HG03066 (cell line): ENCODE measurements around the gene ECE2.

Experiments used
- ATAC-seq: cut with Tn5 transposase; IDR thresholded peaks from one replicate; pipeline ENCODE4 v1.9.1; 2021; ENCODE audit warnings: low read depth; ENCODE audit not compliant: unreplicated experiment

Gene ECE2

DNA sequence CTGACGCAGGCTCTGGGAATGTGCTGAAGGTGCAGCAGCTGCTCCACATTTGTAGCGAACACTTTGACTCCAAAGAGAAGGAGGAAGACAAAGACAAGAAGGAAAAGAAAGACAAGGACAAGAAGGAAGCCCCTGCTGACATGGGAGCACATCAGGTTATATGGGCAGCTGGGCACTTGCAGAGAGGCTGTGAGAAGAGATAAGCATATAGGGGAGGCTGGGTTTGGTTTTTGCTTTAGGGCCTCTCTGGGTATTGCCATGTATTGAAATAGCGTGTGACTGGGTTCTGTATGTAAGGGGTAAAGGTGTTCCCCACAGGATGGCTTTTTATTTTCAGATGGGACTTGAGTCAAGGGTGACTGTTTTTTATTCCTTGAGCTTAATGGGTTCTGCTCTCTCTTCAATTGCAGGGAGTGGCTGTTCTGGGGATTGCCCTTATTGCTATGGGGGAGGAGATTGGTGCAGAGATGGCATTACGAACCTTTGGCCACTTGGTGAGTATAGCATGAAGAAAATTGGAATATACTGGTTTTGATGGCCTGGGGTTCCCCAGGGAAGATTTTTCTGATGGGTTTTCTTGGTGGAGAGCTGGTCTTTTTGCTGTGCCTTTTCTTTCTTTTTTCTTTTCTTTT is 30.6 kb downstream of the ECE2 start:
- ATAC-seq = no peak

DNA sequence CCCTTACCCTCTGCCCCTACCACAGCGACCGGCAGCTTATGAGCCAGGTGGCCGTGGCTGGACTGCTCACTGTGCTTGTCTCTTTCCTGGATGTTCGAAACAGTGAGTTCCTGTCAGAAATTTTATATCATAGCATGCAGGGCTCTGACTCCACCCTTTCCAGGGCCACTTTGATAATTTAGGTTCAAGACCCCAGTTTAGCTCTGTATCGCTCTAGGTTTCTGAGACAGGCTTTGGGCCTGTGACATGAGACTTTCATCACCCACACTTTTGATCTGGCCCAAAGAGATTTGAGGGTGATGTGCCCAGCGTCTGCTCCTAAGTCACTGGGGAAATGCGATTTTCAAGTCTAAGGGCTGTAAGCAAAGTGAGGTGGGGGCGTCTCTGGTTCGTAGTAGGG is 32.1 kb downstream of the ECE2 start:
- ATAC-seq = no peak

DNA sequence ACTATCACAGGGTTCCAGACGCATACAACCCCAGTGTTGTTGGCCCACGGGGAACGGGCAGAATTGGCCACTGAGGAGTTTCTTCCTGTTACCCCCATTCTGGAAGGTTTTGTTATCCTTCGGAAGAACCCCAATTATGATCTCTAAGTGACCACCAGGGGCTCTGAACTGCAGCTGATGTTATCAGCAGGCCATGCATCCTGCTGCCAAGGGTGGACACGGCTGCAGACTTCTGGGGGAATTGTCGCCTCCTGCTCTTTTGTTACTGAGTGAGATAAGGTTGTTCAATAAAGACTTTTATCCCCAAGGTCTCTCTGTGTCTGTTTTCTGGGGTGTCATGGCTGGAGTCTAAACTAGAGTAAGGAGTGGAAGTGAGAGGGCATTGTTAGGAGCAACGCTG is 32.9 kb downstream of the ECE2 start:
- ATAC-seq = no peak

DNA sequence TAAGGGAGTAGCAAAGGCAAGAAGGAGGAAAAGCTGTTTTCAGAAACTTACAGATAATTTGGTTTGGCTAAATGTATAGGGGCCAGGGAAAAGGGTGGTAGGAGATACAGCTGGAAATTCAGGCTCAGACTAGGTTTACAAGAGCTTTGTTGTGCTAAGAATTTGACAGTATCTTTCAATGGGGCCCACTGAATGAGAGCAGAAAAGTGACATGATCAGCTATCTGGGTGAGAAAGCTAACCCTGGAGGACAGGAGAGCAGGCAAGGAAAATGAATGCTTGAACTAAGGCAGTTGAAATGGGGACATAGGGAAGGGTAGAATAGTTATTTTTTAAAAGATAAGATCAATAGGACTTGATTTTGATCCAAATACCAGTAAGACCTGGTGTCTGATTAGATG is 35.8 kb downstream of the ECE2 start:
- ATAC-seq = no peak

DNA sequence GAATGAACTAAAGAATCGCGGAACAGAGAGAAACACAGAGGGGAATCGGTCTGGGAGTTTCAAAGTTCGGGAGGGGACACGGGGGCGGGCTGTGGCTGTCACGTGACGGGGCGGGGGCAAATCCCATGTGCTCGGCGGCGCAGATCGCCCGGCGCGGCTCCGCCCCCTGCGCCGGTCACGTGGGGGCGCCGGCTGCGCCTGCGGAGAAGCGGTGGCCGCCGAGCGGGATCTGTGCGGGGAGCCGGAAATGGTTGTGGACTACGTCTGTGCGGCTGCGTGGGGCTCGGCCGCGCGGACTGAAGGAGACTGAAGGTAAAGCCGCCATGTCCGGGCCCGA is 38.5 kb downstream of the ECE2 start, which contains the start of gene EIF4G1:
TSS of gene EIF4G1 (plus strand) at position 244 of the 337 bp plus-strand sequence. CDS start 1,191 bp downstream, outside the sequence.
- peak; percentile 86 for ATAC-seq

DNA sequence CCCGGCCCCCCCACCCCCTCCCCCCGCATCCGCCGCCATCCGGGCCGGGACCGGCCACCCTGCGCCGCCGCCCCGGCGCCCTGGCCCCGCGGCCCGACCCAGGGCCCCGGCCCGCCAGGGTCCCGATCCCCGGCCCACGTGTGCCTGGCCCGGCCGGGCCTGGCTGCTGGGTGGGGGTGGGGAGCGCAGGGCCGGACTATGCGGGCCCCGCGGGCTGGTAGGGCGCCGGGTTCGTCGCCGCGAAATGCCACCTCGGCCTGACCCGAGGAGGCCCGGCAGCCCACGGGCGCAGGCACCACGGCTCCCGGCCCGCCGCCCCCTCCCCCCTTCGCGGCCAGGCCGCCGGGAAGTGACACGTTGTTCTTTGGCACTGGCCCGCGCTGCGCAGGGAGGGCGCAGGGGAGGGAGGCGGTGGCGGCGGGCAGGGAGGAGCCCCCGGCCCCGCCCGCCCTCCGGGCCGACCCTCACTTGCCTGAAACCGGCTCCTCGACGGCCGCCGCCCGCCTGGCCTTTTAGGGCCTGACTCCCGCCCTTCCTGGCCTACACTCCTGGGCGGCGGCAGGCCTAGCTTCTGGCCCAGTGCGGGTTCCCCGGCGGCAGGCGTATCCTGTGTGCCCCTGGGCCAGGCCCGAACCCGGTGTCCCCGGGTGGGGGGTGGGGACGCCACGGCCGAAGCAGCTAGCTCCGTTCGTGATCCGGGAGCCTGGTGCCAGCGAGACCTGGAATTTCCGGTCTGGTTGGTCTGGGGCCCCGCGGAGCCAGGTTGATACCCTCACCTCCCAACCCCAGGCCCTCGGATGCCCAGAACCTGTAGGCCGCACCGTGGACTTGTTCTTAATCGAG is 39.1 kb downstream of the ECE2 start:
- peak; percentile 39 for ATAC-seq

DNA sequence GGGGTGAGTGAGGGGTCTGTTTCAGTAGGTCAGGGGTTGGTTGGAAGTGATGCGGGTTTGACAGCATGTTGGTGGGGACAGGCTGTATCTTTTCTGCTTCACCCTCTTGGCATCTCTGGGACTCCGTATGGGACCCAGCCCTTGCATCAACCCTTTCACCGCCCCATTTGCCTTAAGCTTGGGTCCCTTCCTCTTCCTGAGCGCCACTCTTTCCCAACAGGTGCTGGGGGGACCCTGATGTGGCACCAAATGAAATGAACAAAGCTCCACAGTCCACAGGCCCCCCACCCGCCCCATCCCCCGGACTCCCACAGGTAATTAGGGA is 39.7 kb downstream of the ECE2 start:
- no peak for ATAC-seq

DNA sequence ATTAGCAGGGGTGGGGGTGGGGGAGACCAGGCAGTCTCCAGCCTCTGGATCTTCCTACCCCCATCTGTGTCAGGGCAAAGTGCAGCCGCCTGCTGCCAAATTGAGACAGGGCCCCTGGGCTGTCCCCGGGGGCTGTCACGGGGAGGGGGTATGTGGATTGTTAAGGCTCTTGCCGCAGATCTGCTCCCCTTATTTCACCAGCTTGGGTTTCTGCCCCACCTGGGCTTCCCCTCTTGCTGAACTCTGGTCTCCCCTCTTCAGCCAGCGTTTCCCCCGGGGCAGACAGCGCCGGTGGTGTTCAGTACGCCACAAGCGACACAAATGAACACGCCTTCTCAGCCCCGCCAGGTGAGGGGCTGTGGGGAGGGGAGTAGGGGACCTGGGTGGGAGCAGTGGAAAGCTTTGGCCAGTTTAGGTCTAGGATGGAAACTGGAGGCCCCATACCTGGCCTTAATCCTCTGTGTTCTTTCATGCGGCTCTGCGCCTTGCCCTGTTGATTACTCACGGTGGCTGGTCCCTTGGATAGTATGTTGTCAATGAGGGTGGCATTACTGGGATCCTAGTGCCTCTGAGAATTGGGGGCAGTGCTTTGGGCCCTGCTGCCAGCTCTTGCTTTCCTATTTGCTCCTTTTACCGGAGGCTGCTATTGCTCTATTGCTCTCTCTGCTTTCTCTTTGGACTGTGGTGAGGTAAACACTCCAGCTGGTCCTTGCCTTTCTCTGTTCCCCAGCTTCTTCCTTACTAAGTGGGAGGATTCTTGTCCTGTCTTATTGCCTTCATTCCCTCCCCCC is 40.2 kb downstream of the ECE2 start:
- no peak for ATAC-seq

DNA sequence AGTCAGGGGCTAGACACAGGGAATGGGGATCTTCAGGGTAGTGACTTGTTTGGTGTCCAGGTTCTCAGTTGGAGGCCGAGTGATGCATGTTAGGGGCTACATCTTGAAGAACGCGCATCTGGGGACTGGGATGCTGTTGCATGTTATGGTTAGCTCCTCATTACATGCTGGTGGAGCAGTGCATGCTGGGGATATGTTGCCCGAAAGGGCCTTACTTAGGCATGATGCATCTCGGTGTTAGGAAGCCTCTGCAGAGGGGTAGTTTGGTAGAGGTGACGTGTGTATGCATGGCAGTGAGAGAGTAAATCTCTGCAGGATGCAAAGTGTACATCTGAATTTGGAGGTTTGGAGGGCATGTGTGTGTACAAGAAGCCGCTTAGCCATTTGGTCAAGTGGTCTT is 41.0 kb downstream of the ECE2 start:
- ATAC-seq = no peak

DNA sequence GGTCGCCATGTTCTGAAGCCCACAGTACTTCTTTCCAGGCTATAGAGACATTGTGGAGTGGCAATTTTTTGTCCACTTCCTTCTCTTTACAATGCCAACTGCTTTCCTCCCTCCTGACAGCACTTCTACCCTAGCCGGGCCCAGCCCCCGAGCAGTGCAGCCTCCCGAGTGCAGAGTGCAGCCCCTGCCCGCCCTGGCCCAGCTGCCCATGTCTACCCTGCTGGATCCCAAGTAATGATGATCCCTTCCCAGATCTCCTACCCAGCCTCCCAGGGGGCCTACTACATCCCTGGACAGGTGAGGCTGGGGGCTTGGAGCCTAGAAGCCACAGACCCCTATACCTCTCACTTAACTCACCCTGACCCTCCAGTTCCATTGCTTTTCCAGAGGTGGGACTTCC is 41.4 kb downstream of the ECE2 start:
- ATAC-seq = no peak

DNA sequence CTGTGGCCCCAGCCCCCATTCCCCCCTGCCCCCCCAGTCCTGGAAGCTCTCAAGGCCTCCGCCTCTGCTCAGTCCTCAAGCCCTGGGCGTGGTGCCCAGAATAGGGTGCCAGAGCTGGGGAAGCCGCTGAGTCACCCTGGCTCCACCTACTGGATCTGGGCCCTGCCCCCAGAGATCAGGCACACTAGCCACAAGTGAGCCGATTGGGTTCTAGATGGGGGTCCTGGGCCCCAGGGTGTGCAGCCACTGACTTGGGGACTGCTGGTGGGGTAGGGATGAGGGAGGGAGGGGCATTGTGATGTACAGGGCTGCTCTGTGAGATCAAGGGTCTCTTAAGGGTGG is 44.3 kb downstream of the ECE2 start:
- no peak for ATAC-seq

DNA sequence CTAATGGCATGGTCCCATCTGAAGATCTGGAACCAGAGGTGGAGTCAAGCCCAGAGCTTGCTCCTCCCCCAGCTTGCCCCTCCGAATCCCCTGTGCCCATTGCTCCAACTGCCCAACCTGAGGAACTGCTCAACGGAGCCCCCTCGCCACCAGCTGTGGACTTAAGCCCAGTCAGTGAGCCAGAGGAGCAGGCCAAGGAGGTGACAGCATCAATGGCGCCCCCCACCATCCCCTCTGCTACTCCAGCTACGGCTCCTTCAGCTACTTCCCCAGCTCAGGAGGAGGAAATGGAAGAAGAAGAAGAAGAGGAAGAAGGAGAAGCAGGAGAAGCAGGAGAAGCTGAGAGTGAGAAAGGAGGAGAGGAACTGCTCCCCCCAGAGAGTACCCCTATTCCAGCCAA is 45.8 kb downstream of the ECE2 start:
- ATAC-seq = no peak

DNA sequence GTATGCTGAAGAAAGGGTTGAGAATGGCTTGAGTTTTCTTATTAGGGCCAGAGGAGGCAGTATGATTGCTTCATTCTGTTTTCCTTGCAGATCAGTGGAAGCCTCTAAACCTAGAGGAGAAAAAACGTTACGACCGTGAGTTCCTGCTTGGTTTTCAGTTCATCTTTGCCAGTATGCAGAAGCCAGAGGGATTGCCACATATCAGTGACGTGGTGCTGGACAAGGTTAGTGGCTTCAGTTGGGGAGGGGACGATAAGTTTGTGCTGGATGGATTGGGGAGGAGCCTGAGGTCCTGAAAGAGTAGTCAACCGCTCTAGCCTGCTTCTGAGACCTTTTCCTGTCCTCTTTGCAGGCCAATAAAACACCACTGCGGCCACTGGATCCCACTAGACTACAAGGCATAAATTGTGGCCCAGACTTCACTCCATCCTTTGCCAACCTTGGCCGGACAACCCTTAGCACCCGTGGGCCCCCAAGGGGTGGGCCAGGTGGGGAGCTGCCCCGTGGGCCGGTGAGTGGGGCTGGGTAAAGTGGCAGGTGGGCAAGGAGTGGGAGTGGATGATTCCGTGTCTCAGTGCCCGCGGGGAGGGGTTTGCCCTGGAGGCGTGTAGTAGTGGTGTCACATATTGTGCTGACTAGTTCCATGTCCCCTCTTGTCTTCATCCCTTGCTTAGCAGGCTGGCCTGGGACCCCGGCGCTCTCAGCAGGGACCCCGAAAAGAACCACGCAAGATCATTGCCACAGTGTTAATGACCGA is 47.1 kb downstream of the ECE2 start:
- no peak for ATAC-seq

DNA sequence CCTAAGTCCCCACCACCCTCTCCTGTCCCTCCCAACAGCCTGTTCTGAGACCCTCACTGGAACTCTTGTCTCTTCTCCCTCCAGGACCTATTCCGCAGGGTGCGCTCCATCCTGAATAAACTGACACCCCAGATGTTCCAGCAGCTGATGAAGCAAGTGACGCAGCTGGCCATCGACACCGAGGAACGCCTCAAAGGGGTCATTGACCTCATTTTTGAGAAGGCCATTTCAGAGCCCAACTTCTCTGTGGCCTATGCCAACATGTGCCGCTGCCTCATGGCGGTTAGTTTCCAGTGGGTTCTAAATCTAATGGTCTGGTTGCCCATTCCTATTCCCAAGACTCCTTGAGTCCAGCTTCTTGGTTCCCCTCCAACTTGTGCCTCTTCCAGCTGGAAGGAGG is 47.9 kb downstream of the ECE2 start:
- no peak for ATAC-seq

DNA sequence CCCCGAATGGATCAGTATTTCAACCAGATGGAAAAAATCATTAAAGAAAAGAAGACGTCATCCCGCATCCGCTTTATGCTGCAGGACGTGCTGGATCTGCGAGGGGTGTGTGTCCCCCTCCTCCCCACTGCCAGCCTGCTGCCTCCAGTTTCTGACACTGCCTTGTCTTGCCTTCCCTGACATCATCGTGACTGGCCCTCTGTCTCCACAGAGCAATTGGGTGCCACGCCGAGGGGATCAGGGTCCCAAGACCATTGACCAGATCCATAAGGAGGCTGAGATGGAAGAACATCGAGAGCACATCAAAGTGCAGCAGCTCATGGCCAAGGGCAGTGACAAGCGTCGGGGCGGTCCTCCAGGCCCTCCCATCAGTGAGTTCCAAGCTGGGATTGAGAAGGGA is 49.4 kb downstream of the ECE2 start:
- ATAC-seq = no peak

DNA sequence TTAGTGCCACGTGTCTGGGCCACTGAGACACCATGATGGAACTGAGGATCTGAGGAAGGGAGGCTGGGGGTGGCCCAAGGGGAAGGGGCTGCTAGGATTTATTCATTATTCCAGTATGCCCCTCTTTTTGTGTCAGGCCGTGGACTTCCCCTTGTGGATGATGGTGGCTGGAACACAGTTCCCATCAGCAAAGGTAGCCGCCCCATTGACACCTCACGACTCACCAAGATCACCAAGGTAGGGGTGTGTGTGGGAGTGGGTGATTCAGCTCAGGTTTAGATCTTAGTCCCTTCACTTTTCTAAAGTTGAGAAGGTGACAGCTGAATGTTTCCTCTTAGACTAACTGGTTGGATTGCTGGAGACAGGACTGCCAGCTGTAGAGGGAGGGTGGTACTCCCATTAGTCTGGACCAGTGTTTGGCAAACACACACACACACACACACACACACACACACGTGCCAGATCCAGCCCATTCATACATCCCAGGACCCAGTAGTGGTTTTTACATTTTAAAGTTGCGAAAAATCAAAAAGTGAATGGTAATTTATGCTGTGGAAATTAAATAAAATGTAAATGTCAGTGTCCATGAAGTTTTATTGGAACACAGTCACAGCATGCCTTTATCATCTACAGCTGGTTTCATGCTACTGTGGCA is 50.0 kb downstream of the ECE2 start:
- ATAC-seq = no peak

DNA sequence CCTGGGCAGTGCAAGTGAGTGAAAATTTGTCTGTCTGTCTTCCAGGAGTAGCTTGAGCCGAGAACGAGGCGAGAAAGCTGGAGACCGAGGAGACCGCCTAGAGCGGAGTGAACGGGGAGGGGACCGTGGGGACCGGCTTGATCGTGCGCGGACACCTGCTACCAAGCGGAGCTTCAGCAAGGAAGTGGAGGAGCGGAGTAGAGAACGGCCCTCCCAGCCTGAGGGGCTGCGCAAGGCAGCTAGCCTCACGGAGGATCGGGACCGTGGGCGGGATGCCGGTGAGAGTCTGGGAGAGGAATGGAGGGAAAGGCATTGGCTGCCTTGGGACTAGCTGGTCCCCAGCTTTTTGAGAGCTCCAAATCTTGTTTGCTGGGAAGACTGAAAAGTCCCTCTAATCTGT is 51.3 kb downstream of the ECE2 start:
- ATAC-seq = no peak

DNA sequence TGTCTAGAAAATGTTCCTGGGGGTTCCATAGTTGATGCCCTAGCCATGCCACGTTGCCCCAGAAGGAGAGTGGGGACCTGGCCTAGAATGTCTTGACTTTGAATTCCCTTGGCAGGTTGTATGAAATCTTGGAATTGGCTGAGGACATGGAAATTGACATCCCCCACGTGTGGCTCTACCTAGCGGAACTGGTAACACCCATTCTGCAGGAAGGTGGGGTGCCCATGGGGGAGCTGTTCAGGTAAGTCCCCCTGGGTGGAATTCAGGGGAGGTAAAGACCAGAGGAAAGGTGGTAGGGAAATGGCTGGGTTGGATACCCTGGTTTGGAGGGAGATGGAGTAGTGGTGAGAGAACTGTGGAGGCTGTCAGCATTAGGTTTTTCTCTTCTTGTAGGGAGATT is 52.7 kb downstream of the ECE2 start:
- ATAC-seq = no peak

DNA sequence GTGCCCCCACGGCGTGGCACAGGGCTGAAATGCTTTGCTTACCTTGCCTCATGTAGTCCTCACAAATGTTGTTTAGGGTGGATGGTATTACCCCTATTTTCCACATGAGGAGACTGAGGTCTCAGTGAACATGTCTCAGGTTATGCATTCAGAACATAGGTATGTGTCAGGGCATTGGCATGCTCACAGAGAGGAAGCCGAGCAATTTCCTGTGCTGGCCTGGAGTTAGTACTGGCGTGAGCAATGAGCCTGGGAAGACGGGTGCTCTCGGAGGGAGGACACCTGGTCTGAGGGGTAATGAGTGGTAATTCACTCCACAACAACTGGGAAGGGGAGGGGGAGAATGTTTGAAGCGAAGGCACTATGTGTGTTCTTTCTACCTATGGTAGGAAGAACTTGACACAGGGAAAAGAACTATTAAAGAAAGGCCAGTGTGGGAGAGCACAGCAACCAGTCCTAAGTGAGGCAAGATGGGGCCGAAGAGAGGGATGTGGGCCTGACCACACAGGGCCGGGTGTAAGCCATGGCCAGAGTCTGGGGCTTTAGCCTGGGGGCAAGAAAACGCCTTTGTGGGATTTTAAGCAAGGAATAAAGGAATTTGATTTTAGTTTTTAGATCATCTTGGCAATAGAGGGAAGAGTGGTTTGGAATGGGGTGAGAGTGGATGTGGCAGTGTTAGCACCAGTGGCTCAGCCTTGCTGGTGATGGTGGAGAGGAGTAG is 56.7 kb downstream of the ECE2 start:
- no peak for ATAC-seq

DNA sequence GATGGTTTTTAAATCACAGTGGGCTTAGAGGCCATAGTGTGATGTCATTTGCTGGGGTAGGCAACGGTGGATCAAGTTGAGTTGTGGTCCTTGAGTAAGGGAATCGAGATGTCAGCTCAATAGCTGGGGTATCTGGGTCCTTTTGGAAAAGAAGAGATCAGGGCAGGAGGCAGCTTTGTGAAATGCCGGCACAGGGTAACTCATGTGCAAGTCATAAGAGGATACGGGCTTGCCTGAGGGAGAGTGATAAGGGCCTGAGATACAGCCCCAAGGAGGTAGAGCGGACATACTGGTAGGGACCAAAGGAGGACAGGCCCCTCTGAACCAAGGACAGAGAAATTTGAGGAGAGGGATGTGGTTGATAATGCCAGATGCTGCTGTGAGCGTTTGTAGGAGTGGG is 57.4 kb downstream of the ECE2 start:
- no peak for ATAC-seq
